A673 (cell line): ENCODE results near the gene NRDE2. TPM values are rescaled to one million over a fixed set of nuclear protein-coding genes. Genes with fewer than 3 reads are reported as not detected.

Source experiments
- BruUV-seq: library from RNA; stranded (reverse); fragments of 400-500 nt; replicated peaks from 2 replicates; lab custom pipeline; 2021; lab: Mats Ljungman, UMichigan
- CTCF ChIA-PET: fragments of 300-600 bp; sonication (Branson Sonifier 250); formaldehyde crosslinking; loops from one replicate; lab custom pipeline; 2022; ENCODE audit warnings: antibody characterized with exemption; lab: Charles Lee
- POLR2A ChIA-PET: fragments of 300-600 bp; sonication (Branson Sonifier 250); formaldehyde crosslinking; loops from one replicate; lab custom pipeline; 2022; ENCODE audit warnings: antibody characterized with exemption; ENCODE audit not compliant: low non-redundant PET; lab: Charles Lee
- DNase-seq: peaks from one replicate; pipeline ENCODE4 v3.0.0-alpha.2; 2015; ENCODE audit warnings: low spot score
- H3K27ac ChIP-seq: fragments of 200-600 bp; sonication (generic); 2 replicates; pipeline ENCODE4 v1.5.1; 2016; ENCODE audit warnings: mixed run types, low read depth, mild to moderate bottlenecking, mixed read lengths, antibody characterized with exemption, low read length; ENCODE audit not compliant: poor library complexity, severe bottlenecking
- H3K27me3 ChIP-seq: fragments of 200-600 bp; sonication (generic); replicated peaks from 2 replicates; pipeline ENCODE4 v1.6.1; 2017; ENCODE audit warnings: mixed run types, low read depth, mild to moderate bottlenecking, mixed read lengths, antibody characterized with exemption, low read length; ENCODE audit not compliant: insufficient read depth, poor library complexity
- H3K36me3 ChIP-seq: fragments of 200-600 bp; sonication (generic); 2 replicates; pipeline ENCODE4 v1.6.1; 2016; ENCODE audit warnings: mixed run types, mild to moderate bottlenecking, mixed read lengths, antibody characterized with exemption, low read length; ENCODE audit not compliant: insufficient read depth, poor library complexity, severe bottlenecking
- H3K4me1 ChIP-seq: fragments of 200-600 bp; sonication (generic); 2 replicates; pipeline ENCODE4 v1.6.1; 2017; ENCODE audit warnings: mixed run types, mild to moderate bottlenecking, mixed read lengths, antibody characterized with exemption, low read length; ENCODE audit not compliant: insufficient read depth, poor library complexity, severe bottlenecking
- H3K4me3 ChIP-seq: fragments of 200-600 bp; sonication (generic); 2 replicates; pipeline ENCODE4 v1.5.1; 2016; ENCODE audit warnings: low read depth, mixed run types, mild to moderate bottlenecking, mixed read lengths, low read length; ENCODE audit not compliant: poor library complexity, severe bottlenecking
- H3K9me3 ChIP-seq: fragments of 200-600 bp; sonication (generic); 2 replicates; pipeline ENCODE4 v1.6.1; 2016; ENCODE audit warnings: mixed run types, low read depth, mild to moderate bottlenecking, mixed read lengths, antibody characterized with exemption, low read length; ENCODE audit not compliant: poor library complexity, severe bottlenecking
- EZH2 ChIP-seq: fragments of 200-600 bp; sonication (generic); IDR thresholded peaks from 2 replicates; pipeline ENCODE4 v1.6.1; 2017; ENCODE audit warnings: borderline replicate concordance, low read depth, mild to moderate bottlenecking, mixed read lengths, antibody characterized with exemption, low read length; ENCODE audit not compliant: poor library complexity, severe bottlenecking
- intact Hi-C: fragments of 100-400 bp; cut with micrococcal nuclease; formaldehyde crosslinking; loops from one replicate; pipeline ENCODE4 v1.10.0; 2022; ENCODE audit not compliant: unreplicated experiment
- total RNA-seq: library from RNA; stranded (reverse); gene quantifications from 2 replicates; pipeline ENCODE4 v1.2.3, GENCODE V29; 2021
- TF ChIP-seq, protein P1 (sequence below): fragments of 300-800, 200-600 bp; sonication (generic); conservative IDR thresholded peaks from 2 replicates; pipeline ENCODE4 v1.5.1; 2017; ENCODE audit warnings: low read depth, mild to moderate bottlenecking, antibody characterized with exemption, low read length, moderate library complexity, mixed read lengths

The NRDE2 gene
- total RNA-seq, 1 experiment from 2014 or later: 19.7 TPM

DNA sequence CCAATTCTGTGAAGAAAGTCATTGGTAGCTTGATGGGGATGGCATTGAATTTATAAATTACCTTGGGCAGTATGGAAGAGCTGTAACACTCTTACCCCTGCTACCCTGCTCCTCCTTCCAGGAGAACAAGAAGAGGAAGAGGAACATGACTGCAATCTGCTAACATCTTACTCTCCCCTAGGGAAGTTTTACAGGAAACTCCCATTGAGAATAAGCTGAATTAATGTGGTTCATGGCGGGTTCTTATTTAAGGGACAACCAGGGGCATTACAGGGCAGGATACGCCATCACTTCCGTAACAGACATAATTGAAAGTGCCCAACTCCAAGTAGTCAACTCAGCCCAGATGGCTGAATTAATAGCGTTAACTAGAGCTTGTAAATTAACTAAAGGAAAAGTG lies 84.8 kb downstream of the NRDE2 start:
- no peak overlapping the region for H3K4me3 ChIP-seq
- ChIA-PET POLR2A (no interaction called here), CTCF (no interaction called here)
- no peak overlapping the region for H3K27ac ChIP-seq
- intact Hi-C loops: no loop called here
- no peaks in the 10 kb centered on the region for H3K27me3 ChIP-seq
- TF ChIP-seq, protein P1, sequence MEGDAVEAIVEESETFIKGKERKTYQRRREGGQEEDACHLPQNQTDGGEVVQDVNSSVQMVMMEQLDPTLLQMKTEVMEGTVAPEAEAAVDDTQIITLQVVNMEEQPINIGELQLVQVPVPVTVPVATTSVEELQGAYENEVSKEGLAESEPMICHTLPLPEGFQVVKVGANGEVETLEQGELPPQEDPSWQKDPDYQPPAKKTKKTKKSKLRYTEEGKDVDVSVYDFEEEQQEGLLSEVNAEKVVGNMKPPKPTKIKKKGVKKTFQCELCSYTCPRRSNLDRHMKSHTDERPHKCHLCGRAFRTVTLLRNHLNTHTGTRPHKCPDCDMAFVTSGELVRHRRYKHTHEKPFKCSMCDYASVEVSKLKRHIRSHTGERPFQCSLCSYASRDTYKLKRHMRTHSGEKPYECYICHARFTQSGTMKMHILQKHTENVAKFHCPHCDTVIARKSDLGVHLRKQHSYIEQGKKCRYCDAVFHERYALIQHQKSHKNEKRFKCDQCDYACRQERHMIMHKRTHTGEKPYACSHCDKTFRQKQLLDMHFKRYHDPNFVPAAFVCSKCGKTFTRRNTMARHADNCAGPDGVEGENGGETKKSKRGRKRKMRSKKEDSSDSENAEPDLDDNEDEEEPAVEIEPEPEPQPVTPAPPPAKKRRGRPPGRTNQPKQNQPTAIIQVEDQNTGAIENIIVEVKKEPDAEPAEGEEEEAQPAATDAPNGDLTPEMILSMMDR: no peak
- no peak for TF ChIP-seq EZH2
- no TSS peak for BruUV-seq
- H3K4me1 ChIP-seq: no peaks in the 10 kb centered on the region
- no peaks in the 10 kb centered on the region for H3K36me3 ChIP-seq
- no peak for DNase-seq
- H3K9me3 ChIP-seq: no peaks in the 10 kb centered on the region

DNA sequence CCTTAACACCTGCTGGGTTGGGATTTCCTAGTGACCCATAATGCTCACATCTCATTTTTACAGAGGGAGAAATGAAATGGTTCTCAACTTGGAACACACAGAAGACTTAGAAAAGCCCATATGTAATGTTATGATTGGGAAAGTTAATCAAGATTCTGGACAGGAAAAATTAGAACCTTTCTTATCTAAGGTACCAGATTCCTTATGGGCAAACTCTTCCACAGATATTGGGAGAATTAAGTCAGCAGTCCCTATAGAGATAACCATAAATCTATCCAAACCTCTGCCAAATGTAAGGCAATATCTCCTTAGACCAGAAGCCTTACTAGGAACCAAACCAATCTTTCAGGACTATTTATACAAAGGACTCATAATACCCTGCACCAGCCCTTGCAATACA lies 89.3 kb downstream of the NRDE2 start:
- H3K4me1 ChIP-seq: no peaks in the 10 kb centered on the region
- intact Hi-C loops: no loop called here
- H3K27ac ChIP-seq: no peak overlapping the region
- POLR2A ChIA-PET: no interaction called here
- H3K36me3 ChIP-seq: no peaks in the 10 kb centered on the region
- no peak for DNase-seq
- H3K27me3 ChIP-seq: no peaks in the 10 kb centered on the region
- no TSS peak for BruUV-seq
- CTCF ChIA-PET: no interaction called here
- TF ChIP-seq, protein P1: no peak
- TF ChIP-seq EZH2: no peak
- no peak overlapping the region for H3K4me3 ChIP-seq
- H3K9me3 ChIP-seq: peaks cover 17% of the 10 kb centered on the region

DNA sequence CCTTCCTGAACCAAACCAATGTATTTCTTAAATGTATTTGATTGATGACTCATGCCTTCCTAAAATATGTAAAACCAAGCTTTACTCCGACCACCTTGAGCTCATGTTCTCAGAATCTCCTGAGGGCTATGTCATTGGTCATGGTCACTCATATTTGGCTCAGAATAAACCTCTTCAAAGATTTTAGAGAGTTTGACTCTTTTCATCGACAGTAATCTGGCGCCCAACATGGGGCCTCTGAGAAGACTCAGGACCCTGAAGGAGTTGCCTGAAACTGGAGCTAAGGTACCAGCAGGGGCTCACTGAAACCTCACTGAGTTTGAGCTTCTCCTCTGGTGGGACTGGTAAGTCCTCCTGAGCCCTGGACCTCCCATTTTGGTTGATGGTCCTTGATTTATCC lies 92.6 kb downstream of the NRDE2 start:
- intact Hi-C loops: loop anchor here (10.0 kb wide), 1 partner anchor 1194 kb away; no protein-coding TSS in a partner anchor
- POLR2A ChIA-PET: no interaction called here
- BruUV-seq: no TSS peak
- no peak overlapping the region for H3K27ac ChIP-seq
- no peaks in the 10 kb centered on the region for H3K27me3 ChIP-seq
- no peaks in the 10 kb centered on the region for H3K36me3 ChIP-seq
- H3K4me3 ChIP-seq: no peak overlapping the region
- no peaks in the 10 kb centered on the region for H3K4me1 ChIP-seq
- TF ChIP-seq EZH2: no peak
- TF ChIP-seq, protein P1: no peak
- H3K9me3 ChIP-seq: peaks cover 17% of the 10 kb centered on the region
- no peak for DNase-seq
- CTCF ChIA-PET: no interaction called here
